NB4 (cell line): ENCODE measurements around the gene POLE3.

Experiments used
- DNase-seq: peaks from one replicate; pipeline ENCODE4 v3.0.0; 2010; ENCODE audit warnings: low read depth
- H3K4me3 ChIP-seq: one replicate; pipeline ENCODE4 v1.5.1; 2011; ENCODE audit warnings: mild to moderate bottlenecking, low read depth, low read length, moderate library complexity
- CTCF ChIP-seq: IDR thresholded peaks from one replicate; pipeline ENCODE4 v1.5.1; 2012; ENCODE audit warnings: low read depth, low read length
- MAX ChIP-seq: IDR thresholded peaks from 2 replicates; pipeline ENCODE4 v1.6.1; 2011; ENCODE audit warnings: low read depth, low read length
- MYC ChIP-seq: IDR thresholded peaks from 2 replicates; pipeline ENCODE4 v1.6.1; 2011; ENCODE audit warnings: low read depth, low read length
- POLR2A ChIP-seq: IDR thresholded peaks from 2 replicates; pipeline ENCODE4 v1.6.1; 2011; ENCODE audit warnings: mild to moderate bottlenecking; ENCODE audit not compliant: insufficient read length; ENCODE audit errors: extremely low read depth

Gene POLE3, protein sequence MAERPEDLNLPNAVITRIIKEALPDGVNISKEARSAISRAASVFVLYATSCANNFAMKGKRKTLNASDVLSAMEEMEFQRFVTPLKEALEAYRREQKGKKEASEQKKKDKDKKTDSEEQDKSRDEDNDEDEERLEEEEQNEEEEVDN

DNA sequence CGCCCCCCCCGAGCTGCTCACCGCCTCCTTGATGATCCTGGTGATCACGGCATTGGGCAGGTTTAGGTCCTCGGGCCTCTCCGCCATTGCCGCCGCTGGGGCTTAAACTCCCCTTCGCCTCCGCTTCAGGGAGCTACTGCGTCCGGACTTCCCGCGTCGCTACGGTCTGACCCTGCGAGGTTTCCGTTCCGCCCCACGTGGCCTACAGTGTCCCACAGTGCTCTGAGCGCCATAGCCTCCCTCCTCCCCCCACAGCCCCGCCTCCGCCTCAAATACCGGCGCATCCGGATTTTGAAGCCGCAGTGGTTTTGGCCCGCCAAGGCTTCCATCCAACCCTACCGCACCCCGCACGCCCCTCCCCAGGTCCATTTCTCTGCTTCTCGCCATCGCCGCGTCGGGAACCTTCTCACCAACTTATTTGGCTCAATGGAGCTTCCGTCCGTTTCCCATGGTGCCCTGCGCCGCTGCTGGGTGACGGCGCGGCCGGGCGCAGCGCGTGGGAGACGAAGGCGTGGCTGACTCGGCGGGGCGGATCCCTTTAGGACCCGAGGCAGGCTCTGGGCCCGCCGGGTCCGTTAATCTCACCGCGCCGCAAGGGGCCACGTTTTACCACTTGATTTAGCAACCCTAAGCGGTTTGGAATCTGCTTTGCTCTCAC, at the start of gene POLE3, which contains the start of gene C9orf43:
Gene POLE3, minus strand, starts transcription at position 469 of the 658 bp plus-strand sequence. Its CDS starts 382 bp downstream, at position 87.
Gene C9orf43, plus strand, starts transcription at position 541 of the 658 bp plus-strand sequence. CDS start 2,747 bp downstream, outside the sequence.
- peak; percentile 98 for DNase-seq
- H3K4me3 ChIP-seq: peak within 1 kb of the TSS; percentile 83
- TF ChIP-seq POLR2A (peak; percentile 67), CTCF (no peak), MYC (peak; percentile 98), MAX (peak; percentile 93)

DNA sequence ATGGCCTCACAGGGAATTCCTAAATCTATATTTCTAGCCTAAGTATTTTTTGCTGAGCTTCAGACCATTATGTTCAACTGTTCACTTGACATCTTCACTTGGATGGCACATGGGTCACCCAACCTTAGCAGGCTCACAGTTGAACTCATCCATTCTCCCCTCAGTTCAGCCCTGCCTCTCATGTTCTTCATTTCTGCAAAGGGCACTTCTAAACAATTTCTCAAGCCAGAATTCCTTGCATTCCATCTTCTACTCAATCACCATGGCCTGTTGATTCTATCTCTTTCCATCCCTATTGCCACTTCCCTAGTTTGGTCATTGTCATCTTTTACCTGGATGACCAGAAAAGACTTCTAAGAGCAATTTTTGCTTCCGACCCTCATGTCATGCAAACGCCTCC, 45.8 kb upstream of the POLE3 start:
- no peak for TF ChIP-seq CTCF
- H3K4me3 ChIP-seq: no peak overlapping the region
- no peak for DNase-seq

DNA sequence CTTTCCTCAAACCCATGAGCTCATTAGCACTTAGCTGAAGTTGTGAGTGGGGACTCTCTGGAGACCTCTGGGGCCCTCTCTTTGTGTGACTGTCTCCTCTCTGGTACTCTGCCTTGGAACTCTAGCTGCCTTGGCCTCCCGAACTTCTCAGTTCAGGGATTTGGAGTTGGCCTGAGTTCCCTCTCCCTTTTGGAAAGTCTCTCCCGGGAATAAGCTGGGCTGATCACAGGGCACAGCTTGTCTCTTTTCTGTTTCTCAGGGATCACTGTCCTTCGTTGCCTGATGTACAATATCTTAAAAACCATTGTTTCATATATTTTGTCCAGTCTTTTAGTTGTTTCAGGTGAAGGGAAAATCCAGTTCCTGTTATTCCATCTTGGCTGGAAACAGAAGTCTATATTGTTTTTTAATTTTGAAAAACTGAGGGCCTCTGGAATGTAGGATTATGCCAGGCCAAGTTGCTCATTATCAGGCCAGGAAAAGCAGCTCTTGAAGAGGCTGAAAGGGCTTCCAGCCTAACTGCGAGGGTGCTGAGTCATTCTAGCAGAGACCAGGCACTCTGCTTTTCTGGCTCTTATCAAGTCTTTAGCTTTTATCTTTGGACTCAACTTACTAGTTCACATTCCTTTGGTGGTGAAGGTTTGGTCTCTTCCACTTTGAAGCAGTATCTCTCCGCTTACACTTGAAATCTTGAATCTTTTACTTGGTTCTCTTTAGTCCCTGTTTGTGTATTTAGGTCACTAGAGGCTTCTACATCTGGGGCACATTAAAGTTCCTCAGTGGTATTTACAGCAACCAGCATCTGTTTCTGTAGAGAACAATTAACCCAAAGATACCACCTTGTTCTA, 44.7 kb upstream of the POLE3 start:
- peak; percentile 62 for DNase-seq
- no peak for TF ChIP-seq MAX
- TF ChIP-seq MYC: no peak
- TF ChIP-seq POLR2A: no peak
- no peak for TF ChIP-seq CTCF
- H3K4me3 ChIP-seq: no peak overlapping the region

GRCh38 chr9:113452113-113452605, 41.7 kb upstream of the POLE3 start:
- TF ChIP-seq POLR2A: no peak
- TF ChIP-seq MAX: no peak
- no peak for TF ChIP-seq CTCF
- no peak for TF ChIP-seq MYC
- no peak for DNase-seq
- no peak overlapping the region for H3K4me3 ChIP-seq

DNA sequence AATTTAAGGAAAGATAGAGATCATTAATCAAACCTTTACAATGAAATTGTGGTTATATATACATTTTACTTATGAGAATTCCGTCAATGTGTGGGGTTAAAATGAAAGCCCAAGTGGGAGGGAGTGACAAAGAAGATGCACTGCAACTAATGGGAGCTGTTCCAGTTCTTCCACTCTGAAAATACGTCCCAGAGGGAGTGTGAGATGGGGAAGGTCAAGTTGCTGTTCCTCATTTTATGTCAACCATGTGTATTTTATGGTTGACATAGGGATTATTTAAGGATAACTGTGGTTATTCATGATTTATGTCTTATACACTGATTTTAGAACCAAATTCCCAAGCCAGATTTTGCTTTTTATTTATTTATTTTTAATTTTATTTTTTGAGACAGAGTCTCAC, 38.9 kb upstream of the POLE3 start:
- no peak overlapping the region for H3K4me3 ChIP-seq
- no peak for TF ChIP-seq POLR2A
- no peak for TF ChIP-seq CTCF
- no peak for TF ChIP-seq MYC
- TF ChIP-seq MAX: no peak
- no peak for DNase-seq
